C4-2B (cell line): ENCODE results near the gene C4orf54.

Source experiments
- CTCF ChIP-seq: fragments of 450-650 bp; conservative IDR thresholded peaks from 2 replicates; pipeline ENCODE4 v1.5.1; 2017; ENCODE audit warnings: mild to moderate bottlenecking
- ZFX ChIP-seq: fragments of 450-650 bp; IDR thresholded peaks from 2 replicates; pipeline ENCODE4 v1.6.1; 2017

DNA sequence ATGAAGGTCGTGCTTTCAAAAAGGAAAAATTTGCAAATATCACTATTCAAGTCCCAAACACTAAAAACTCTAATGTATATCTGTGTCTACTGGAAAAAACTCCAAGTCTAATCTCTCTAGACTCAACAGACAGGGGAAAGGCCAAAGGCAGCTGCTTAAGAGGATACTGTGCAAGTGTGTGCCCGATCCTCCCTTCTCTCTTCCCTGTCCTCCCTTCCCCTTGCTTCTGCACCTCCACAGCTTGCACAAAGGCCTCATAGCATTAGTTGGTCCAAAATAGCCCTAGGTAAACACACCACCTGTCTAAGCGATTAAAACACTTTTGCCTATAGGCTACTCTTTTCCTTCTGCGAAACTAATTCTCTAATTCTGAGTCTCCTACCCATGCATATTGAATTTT, 10.6 kb downstream of the C4orf54 start:
- TF ChIP-seq CTCF (no peak), ZFX (no peak)
